DMS53 treated with DMSO at 0.1 percent for 48 hours (cell line): ENCODE data around the gene SRPK2.
"Not testable (repeated sequence)": the region's sequence is repeated elsewhere in the genome, so short reads cannot be mapped to it uniquely, and the experiment has no call there.

Experiments
- DNase-seq: peaks from one replicate; lab custom pipeline; 2025; ENCODE audit not compliant: unreplicated experiment; lab: John Stamatoyannopoulos, UW

The SRPK2 gene

GRCh38 chr7:105339404-105340323 is 49.1 kb downstream of the SRPK2 start:
- DNase-seq = no peak

- DNase-seq = no peak
These were observed 51.2 kb downstream of the SRPK2 start for GRCh38 chr7:105337529-105337928.

- DNase-seq = peak; percentile 14
These were observed 52.7 kb downstream of the SRPK2 start for GRCh38 chr7:105336009-105336408.

- DNase-seq = not testable (repeated sequence)
These were observed 56.1 kb downstream of the SRPK2 start for GRCh38 chr7:105332661-105333060.

- no peak for DNase-seq
These were observed 58.2 kb downstream of the SRPK2 start for GRCh38 chr7:105330526-105330925.

- no peak for DNase-seq
These were observed 61.5 kb downstream of the SRPK2 start for GRCh38 chr7:105327201-105327600.

- DNase-seq = no peak
These were observed 63.4 kb downstream of the SRPK2 start for GRCh38 chr7:105325216-105325904.

- DNase-seq = not testable (repeated sequence)
These were observed 64.1 kb downstream of the SRPK2 start for GRCh38 chr7:105324606-105325005.

GRCh38 chr7:105323366-105323765 is 65.4 kb downstream of the SRPK2 start:
- no peak for DNase-seq

GRCh38 chr7:105322655-105323277 is 66.0 kb downstream of the SRPK2 start:
- DNase-seq = no peak

GRCh38 chr7:105321754-105322455 is 66.8 kb downstream of the SRPK2 start:
- DNase-seq = no peak

- no peak for DNase-seq
These were observed 67.8 kb downstream of the SRPK2 start for GRCh38 chr7:105320896-105321295.

- no peak for DNase-seq
These were observed 69.1 kb downstream of the SRPK2 start for GRCh38 chr7:105319578-105319977.

GRCh38 chr7:105316578-105317344 is 72.0 kb downstream of the SRPK2 start:
- peak; percentile 10 for DNase-seq

GRCh38 chr7:105315357-105315756 is 73.4 kb downstream of the SRPK2 start:
- no peak for DNase-seq

GRCh38 chr7:105309235-105310169 is 79.2 kb downstream of the SRPK2 start:
- DNase-seq = no peak

GRCh38 chr7:105307163-105307672 is 81.5 kb downstream of the SRPK2 start:
- no peak for DNase-seq

- peak; percentile 6 for DNase-seq
These were observed 82.4 kb downstream of the SRPK2 start for GRCh38 chr7:105306298-105306748.

- DNase-seq = no peak
These were observed 83.1 kb downstream of the SRPK2 start for GRCh38 chr7:105305633-105306032.
